GM21528 (cell line): ENCODE data around the gene ERCC2.

Experiments
- ATAC-seq: cut with Tn5 transposase; IDR thresholded peaks from one replicate; pipeline ENCODE4 v1.9.1; 2021; ENCODE audit warnings: mild to moderate bottlenecking, moderate library complexity; ENCODE audit not compliant: unreplicated experiment, low FRiP score

ERCC2 gene

DNA sequence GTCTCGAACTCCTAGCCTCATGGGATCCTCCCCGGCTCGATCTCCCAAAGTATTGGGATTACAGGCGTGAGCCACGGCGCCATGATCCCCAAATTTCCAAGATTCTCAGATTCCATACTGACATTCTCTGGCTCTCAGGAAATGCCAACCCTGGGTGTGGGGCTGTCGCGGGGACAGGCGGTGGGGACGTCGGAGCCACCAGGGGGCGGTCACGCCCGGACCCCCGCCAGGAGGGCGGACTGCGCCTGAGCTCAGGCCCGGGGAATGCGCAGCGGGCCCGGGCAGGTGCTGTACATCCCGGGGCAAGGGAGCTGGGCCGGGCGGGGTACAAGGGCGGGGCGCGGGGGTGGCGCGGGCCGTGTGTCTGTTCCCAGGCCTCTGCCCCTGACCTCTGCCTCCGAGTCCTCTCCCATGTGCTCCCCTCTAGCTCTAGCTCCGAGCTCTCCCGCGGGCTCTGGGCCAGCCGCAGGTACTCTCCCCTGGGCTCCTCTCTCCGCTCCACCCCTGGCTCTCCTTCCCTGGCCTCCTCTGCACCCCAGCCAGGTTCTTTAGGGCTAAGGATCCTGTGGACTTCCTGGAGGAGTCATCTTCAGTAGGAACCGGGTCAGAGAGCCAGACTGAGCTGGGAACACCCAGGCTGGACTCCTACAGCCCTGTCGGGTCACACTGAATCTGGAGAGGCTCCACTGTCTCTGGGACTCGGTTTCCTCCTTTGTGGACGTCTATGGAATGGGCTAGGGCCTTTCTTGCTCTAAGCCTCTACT is 32.1 kb upstream of the ERCC2 start:
- ATAC-seq, result no peak

DNA sequence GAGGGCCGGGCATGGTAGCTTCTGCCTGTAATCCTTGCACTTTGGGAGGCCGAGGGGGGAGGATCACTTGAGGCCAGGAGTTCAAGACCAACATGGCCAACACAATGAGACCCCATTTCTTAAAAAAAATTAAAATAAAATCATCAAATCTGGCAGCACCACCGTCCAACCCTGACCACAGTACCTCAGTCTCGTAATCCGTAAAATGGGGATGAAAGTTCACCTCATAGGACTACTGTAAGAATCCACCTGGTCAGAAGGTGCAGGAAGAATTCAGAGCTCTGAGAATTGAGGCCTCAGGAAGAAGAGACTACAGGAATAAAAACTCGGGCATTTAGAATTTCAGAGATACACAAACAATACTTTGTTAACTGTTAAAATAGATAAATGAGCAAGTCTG is 31.4 kb upstream of the ERCC2 start:
- no peak for ATAC-seq

DNA sequence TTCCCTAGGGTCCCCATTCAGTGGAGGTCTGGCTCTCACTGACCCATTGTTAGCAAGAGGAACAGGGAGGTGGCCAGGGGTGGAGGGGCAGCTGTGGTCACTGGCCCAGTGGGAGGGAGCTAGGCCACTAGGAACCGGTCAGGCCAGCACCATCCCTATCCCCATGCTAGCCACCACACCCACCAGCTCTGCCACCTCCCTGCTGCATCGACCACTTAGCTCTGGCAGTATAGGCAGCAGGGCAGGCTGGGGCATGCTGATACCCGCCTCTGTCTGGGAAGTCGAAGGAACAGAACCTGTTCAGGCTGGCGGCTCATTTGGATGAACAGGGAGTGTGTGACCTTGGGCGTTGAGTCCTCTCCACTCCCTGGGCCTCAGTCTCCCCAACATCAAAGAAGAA is 29.8 kb upstream of the ERCC2 start:
- no peak for ATAC-seq

DNA sequence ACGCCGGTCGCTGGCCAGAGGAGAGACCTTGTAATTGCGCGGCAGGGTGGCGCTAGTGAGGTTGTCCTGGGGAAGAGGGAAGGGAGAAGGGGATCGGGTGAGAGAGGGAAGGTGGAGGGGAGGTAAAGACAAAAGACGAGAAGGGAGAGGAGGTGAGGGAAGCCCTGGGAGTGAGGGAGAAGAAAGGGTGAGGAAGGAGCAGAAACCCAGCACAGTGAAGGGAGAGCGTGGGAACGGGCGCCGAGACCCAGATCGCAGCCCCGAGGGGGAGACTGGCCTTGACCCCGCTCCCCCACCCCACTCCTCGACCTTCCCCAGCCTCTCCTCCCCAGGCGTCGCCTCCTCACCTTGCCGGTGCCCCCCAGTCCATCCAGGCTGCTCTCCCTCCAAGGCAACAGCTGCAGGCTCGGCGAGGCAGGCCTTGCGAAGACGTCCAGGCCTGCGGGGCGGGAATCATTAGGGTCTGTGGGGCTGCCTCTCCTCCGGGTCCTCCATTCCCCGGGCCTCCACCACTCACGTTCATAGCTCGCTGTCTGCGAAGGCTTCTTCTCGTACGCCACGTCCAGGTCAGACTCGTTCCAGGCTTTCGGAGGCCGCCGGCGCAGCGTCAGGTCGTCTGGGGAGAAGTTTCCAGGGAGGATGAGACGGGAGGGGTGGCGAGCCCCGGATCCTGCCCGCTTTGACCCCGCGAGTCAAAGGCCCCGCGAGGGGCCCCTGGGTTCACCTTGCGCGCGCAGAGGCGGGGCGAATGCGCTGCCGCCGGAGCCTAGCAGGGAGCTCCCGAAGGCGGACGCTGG is 25.6 kb upstream of the ERCC2 start:
- ATAC-seq, result no peak

DNA sequence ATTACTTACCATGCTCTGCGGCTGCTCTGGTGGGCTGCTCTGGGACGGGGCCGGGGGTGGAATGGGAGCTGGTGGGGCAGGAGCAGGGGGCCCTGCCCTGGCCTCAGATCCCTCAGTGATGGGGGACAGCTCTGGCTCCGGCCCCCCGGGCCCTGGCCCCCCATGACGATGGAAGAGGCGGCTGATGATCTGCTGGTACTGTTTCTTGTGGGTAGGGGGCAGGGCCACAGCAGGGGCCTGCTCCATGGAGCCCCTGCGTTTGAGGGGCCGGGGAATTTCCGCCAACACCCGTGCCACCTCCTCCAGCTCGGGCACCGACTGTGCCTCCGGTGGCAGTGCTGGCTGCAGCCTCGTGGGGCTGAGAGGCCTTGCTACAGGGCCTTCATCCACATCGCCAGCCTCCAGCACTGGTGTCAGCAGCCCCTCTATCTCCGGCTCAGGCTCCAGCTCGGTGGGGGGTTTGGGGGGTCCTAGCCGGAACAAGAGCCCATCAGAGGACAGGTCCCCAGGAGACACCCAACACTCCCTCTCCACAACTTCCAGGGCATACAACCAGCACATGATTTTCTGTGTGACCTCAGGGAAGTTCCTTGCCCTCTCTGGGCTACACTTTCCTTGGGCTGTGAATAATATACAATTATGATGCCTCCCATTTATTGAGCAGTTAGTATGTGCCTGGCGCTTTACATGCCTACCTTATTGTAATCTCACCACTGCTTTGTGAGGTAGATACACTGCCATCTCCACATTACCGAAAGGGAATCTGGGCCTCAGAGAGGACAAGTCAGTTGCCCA is 21.7 kb upstream of the ERCC2 start:
- no peak for ATAC-seq

DNA sequence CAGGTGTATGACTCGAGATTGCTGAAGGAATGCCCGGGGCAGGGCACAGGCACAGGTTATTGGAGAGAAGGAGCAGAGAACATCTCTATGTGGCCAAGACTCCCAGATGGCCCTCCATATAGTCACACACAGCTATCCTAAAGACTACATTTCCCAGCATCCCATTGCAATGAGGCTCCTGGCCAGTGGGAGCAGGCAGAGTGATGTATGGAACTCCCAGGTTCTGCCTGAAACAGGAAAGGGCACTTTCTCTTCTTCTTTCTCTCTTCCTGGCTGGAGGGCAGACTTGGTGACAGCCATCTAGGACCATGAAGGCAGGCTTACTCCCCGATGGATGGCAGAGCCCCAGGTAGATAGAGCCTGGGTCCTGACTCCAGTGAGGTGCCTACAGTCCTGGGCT is 21.0 kb upstream of the ERCC2 start:
- ATAC-seq, result no peak

DNA sequence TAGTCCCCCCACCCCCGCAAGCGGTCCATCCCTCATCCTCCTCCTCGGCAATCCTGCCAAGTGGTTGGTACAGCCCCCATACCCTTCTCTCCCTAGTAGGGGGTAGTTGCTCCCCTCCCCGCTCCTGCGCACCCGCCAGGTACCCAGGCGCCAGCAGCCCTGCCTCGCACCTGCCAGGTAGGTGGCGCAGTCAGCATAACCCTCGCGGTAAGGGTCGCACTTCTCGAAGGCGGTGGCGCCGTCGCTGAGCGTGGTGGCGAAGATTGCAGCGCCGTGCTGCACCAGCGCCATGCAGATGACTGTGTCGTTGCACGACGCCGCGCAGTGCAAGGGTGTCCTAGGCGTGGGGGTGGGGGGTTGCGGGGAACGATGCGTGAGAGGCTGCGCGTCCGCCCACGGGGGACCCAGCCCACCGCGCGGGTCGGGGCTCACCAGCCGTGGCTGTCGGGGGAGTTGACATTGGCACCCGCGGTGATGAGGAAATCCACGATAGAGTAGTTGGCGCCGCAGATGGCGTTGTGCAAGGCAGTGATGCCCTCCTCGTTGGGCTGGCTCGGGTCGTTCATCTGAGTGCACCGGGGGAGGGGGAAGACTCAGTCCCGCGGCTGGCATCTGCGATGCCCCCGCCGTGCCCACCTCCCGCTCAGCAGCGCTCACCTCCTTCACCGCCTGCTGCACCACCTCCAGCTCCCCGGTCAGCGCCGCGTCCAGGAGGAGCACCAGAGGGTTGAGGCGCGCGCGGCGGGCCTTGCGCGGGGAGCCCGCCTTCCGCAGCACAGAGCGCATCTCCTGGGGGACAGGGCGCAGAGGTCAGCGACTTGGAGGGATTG is 15.2 kb upstream of the ERCC2 start:
- ATAC-seq, result no peak

DNA sequence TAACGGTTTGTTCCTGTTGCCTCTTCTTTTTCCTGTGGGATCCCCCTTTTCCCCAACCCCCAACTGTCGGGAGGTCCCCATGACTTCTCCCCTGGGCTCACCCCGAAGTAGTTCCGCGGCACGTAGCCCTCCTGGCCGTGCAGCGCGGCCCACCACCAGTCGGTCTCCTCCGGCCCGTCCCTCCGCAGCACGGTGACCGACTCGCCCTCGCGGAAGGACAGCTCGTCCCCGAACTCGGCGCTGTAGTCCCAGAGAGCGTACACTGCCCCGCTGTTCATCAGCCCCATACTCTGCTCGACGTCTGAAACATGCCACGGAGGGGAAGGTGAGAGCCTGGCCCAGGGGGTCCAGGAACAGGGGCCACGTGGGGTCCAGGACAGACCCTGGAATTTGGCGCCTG is 12.1 kb upstream of the ERCC2 start:
- no peak for ATAC-seq

DNA sequence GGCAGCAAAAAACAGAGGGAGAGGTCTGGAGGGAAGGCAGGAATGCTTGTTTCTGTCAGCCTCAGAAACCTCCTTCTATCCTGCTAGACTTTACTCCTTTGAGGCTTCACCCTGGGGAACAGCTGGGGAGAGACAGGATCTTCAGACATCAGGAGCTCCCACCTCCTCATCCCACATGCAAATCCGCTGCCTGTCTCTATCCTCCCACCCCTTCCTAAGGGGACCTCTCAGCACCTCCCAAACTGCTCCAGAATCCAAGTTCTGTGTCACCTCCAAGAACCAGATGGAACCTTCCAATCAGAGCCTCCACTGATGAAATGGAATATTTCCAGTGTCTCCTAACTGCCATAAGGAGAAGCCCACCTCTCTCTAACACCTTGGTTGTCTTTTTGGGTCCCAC is 9.7 kb upstream of the ERCC2 start:
- ATAC-seq, result no peak

DNA sequence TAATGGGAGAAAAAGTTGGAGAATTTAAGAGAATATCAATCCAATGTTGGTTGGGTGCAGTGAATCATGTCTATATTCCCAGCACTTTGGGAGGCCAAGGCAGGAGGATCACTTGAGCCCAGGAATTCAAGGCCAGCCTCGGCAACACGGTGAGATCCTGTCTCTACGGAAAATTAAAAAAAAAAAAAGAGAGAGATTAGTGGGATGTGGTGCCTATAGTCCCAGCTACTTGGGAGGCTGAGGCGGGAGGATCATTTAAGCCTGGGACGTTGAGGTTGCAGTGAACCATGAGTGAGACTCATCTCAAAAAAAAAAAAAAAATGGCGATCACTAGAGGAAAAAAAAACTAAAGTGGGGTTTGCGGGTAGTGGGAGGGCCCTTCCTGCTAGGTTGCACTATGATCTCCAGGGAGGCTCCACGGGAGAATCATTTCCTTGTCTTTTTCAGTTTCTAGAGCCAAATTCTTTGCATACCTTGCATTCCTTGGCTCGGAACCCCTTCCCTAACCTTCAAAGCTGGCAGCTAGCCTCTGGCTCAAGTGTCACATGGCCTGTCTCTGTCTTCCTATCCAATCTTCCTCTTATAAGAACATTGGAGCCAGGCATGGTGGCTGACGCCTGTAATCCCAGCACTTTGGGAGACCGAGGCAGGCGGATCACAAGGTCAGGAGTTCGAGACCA is 5.8 kb upstream of the ERCC2 start:
- ATAC-seq, result no peak

DNA sequence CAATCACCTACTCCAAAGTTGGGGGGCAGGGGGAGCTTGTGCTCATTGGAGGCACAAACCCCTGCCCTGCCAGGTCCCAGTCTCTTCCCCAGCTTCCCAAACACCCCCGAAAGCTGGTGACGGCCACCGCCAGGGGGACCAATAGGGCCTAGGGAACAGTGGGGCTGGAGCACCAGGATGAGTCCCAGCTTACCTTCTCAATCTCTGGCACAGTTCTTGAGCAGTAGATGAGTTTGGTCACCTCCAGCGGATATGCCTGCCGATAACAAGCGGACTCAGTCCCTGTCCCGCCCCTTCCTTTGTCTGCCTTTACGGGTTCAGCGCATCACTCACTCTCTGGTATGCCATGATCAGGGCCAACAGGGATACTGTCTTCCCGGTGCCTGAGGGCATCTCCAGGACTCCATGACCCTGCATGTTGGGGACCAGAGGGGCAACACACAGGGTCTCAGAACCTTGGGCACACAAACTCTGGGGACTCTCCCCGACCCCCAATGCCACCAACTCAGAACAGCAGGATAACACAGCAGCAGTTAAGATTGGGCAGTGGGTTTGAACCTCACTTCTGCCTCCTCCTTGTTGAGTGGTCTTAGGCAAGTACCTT is 1.5 kb downstream of the ERCC2 start:
- ATAC-seq, result no peak

DNA sequence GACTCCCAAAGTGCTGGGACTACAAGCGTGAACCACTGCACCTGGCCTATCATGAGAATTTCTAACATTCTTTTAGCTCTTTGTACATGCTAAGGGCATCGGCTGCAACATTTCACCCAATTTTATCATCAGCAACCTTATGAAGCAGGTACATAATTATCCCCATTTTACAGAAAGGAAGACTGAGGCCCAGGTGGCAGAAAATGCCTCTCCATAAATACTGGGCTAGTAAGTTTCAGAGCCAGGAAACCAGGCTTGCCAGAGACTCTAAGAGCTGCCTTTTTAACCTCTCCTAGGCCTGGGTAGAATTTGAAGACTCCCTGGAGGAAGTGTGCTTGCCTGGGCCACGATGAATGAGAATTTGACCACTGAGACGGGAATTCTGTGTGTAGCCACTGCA is 2.2 kb downstream of the ERCC2 start:
- ATAC-seq, result no peak

DNA sequence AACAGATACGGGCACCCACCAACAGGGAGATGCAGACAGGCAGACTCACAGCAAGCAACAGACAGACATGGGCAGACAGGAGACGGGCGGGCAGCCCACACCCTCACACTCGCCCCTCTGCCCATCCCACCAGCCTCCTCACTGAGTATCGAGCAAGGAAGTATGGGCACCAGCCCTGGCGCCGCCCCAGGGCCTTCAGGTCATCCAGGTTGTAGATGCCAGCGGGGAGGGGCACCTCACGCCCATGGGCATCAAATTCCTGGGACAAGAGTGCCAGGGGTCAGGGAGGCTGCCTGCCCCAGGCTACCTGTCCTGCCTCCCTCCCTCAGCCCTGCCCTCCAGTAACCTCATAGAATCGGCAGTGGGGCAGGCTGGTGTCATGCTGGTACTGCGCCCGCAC is 5.7 kb downstream of the ERCC2 start:
- no peak for ATAC-seq

DNA sequence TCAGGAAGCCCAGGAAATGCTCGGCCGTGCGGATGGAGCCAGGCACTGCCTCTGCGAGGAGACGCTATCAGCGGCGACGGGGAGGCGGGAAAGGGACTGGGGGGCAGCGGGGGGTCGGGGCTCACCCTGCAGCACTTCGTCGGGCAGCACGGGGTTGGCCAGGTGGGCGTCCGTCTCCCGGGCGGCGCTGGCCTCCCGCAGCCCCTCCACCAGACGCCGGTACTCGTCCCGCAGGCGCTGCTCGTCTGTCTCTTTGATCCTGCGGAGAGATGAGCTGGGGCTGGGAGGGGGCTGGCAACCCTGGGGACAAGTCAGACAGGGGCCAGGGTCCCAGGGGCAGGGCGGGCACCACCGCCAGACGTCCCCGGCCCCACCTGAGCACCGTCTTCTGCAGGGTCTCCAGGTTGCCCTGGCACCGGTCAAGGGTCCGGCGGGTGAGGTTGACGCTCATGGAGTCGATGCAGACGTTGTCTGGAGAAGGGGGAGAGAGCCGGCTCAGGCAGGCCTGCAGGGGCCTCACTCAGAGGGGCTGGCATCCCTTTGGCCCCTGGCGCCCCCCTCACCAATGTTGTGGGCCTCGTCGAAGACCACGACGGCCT is 6.4 kb downstream of the ERCC2 start:
- ATAC-seq, result no peak

DNA sequence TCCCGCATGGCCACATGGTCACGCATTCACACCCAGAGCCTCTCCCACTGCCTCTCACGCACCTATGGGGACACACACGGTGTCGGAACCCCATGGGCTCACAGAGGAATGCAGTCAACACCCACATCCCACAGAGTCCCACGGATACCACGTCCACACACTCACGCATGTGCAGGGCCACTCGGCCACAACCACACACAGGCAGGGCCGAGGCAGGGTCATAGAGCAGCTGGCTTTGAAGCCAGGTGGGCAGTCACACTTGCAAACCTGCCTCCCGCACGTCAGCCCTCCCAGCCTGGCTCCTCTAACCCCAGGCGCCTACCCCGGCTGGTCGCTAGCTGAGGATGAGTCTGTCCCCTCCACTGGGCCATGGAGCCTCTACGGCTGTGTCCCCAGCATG is 8.1 kb downstream of the ERCC2 start:
- ATAC-seq, result no peak

DNA sequence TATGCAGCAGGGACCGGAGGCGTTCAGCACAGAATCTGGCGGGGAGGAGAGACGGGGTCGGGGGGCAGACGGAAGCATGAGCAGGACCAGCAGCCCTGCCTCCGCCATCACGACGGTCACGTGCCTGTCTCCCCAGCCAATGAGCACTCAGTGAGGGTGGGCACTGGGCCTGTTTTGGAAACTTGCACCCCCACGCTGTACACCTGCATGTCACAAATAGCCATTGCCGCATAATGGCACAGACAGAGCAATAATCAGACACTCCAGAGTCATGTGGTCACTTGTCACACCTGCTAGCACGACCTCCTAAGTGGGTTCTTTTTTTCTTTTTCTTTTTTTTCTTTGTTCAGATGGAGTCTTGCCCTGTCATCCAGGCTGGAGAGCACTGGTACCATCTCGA is 8.8 kb downstream of the ERCC2 start:
- ATAC-seq, result no peak

DNA sequence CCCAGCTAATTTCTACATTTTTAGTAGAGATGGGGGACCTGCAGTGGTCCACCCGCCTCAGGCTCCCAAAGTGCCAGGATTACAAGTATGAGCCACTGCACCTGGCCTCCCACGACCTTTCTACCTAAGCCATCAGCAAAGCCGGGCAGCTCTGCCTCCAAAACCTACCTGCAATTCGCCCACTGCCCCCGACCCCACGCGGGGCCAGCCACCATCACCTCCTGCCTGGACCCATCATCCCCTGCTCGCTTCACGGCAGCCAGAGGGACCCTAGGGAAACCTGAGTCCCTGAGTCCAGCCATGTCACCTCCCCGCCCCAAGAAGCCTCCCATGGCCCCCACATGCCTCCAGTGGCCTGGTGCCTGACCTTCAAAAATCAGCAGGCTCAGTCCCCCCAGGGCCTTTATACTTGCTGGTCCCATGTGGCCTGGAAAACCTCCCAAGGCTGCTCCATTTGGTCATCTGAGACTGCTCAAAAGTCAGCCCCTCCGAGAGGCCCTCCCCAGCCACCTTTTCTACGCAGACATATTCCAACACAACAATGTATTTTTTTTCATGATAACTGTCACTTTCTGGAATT is 12.1 kb downstream of the ERCC2 start:
- no peak for ATAC-seq

DNA sequence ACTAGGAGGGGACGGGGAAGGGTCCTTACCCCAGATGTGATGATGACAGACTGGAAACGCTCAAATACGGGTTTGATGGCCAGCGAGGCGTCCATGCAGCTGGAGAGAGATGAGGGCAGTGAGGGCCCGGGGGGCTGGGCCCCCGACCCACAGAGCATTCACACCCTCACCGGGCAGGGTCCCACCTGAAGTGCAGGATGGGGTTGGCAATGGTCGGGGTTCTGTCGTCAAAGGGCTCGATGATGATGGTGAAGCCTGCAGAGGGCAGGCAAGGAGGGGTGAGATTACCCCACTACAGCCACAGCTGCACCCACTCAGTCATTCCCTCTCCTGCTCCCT is 13.0 kb downstream of the ERCC2 start:
- no peak for ATAC-seq
